ENCODE results near the gene MYG1. TPM values are rescaled to one million over a fixed set of nuclear protein-coding genes. Genes with fewer than 3 reads are reported as not detected.

Gene MYG1
- total and polyA plus RNA-seq, 2 of the 13 experiments (the other 11 are each of a cell fraction or from before 2014, with no cell fraction given) = 38.6 to 58.0 TPM

DNA sequence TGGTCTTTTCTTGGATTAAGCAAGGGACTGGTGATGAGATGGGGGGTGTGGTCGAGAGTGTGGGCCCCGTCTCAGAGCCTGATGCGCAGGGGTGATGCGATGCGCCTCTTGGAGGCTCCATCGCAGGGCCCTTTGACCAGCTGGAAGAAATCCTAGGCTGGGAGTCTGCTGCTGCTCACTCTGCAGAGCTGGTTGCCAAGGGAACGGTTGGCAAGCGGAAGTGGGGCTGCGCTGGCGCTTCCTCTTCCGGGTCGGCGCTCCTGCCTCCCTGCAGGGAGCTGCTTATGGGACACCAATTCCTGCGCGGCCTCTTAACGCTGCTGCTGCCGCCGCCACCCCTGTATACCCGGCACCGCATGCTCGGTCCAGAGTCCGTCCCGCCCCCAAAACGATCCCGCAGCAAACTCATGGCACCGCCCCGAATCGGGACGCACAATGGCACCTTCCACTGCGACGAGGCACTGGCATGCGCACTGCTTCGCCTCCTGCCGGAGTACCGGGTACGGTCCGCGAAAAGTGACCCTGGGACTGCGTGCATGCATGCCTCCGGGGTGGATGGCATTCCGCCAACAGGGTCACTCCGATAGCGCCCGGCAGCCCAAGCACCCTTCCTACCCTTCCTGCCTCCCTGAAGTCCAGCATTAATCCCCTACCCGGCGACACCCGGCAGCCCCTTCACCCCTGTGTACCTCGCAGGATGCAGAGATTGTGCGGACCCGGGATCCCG, at the start of gene MYG1 (continued):
- TF ChIP-seq ZBTB49 (CRISPR knock-in tag; IDR thresholded peaks at IDR 0.05; ENCODE audit: borderline replicate concordance) = no peak
- peak; percentile 52; the same call in 1 of the 2 replicates for TF ChIP-seq ZNF160 (CRISPR knock-in tag; IDR thresholded peaks at IDR 0.05)
- TF ChIP-seq, protein P1, sequence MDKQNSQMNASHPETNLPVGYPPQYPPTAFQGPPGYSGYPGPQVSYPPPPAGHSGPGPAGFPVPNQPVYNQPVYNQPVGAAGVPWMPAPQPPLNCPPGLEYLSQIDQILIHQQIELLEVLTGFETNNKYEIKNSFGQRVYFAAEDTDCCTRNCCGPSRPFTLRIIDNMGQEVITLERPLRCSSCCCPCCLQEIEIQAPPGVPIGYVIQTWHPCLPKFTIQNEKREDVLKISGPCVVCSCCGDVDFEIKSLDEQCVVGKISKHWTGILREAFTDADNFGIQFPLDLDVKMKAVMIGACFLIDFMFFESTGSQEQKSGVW (CRISPR knock-in tag; IDR thresholded peaks at IDR 0.05; ENCODE audit: borderline replicate concordance) = no peak
- TF ChIP-seq ZNF652 (CRISPR knock-in tag; IDR thresholded peaks at IDR 0.05; ENCODE audit: borderline replicate concordance, low read depth) = no peak
- TF ChIP-seq SKI (IDR thresholded peaks at IDR 0.05; ENCODE audit: partially characterized antibody) = peak; percentile 65
- no peak for TF ChIP-seq ZBTB37 (CRISPR knock-in tag; IDR thresholded peaks at IDR 0.05)
- no peak for TF ChIP-seq TCF7 (IDR thresholded peaks at IDR 0.05; ENCODE audit: low read depth)
- no peak for TF ChIP-seq SIX1 (CRISPR knock-in tag; IDR thresholded peaks at IDR 0.05; ENCODE audit: borderline replicate concordance)
- peak; percentile 93; the same call in 1 of the 2 replicates for TF ChIP-seq MXD4 (CRISPR knock-in tag; IDR thresholded peaks at IDR 0.05)
- no peak; the same call in 1 of the 2 replicates for TF ChIP-seq MEIS2 (CRISPR knock-in tag; IDR thresholded peaks at IDR 0.05)
- TF ChIP-seq SSRP1 (CRISPR knock-in tag; IDR thresholded peaks at IDR 0.05) = peak; percentile 93
- TF ChIP-seq ZNF101 (CRISPR knock-in tag; IDR thresholded peaks at IDR 0.05; ENCODE audit: borderline replicate concordance, low read depth) = 0 out of 2 replicates have a peak, but pooled peaks have one; percentile 26
- no peak for TF ChIP-seq RFXANK (CRISPR knock-in tag; IDR thresholded peaks at IDR 0.05)
- TF ChIP-seq CC2D1A (CRISPR knock-in tag; IDR thresholded peaks at IDR 0.05) = 0 out of 2 replicates have a peak, but pooled peaks have one; percentile 56
- TF ChIP-seq ZBTB46 (CRISPR knock-in tag; IDR thresholded peaks at IDR 0.05; ENCODE audit: borderline replicate concordance) = peak; percentile 80; the same call in 1 of the 2 replicates
- peak; percentile 95 for TF ChIP-seq CSRNP1 (CRISPR knock-in tag; IDR thresholded peaks at IDR 0.05)
- peak; percentile 83; the same call in 1 of the 2 replicates for TF ChIP-seq ZNF768 (CRISPR knock-in tag; IDR thresholded peaks at IDR 0.05)
- TF ChIP-seq, protein P2, sequence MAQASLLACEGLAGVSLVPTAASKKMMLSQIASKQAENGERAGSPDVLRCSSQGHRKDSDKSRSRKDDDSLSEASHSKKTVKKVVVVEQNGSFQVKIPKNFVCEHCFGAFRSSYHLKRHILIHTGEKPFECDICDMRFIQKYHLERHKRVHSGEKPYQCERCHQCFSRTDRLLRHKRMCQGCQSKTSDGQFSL (CRISPR knock-in tag; IDR thresholded peaks at IDR 0.05) = no peak

All from HepG2 (cell line).